HG03097 (cell line): Measurements from ENCODE around the gene ST6GALNAC3.
"Not testable (repeated sequence)": the region's sequence is repeated elsewhere in the genome, so short reads cannot be mapped to it uniquely, and the experiment has no call there.

Source experiments
- ATAC-seq: cut with Tn5 transposase; IDR thresholded peaks from one replicate; pipeline ENCODE4 v1.9.1; 2021; ENCODE audit not compliant: unreplicated experiment, low FRiP score

Gene ST6GALNAC3

DNA sequence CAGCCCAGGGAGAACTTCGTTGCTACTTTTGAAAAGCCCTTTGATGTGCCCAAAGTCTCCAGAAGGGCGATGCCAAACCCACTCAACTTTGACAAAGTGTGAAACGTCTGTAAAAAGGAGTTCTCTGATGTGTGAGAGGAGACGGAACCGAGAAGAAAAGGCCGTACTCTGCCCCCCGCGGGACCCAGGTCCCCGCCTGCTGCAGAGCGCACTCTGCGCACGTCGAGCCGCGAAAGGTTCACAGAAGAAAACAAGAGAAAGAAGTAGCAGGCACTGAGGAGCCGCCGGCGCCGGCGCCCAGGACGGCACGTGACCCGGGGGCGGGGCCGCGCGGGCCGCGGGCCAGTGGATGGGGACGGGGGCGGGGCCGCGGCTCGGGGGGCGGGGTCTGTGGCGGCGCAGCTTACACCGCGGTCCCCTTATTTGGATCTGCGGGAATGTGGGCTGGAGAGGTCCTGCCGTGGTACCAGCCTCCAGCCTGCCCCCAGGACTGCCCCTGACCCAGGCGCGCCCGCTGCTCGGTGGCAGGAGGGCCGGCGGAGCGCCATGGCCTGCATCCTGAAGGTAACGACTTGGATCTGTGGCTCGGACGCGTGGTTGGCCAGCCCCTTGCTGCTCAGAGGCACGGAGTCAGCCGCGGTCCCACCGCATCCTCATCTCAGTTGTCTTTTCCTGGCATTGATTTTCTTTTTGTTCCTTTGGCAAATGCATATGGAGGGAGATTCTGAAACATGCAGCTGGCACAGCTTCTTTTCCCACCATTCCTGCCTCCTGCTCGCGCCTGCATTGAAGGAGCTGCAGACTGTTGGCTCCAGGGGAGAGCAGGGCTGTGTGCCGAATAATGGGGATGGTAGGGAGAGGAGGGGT, at the start of gene ST6GALNAC3:
ST6GALNAC3 (plus strand) TSS at position 426 of the 867 bp plus-strand sequence.
- ATAC-seq, result peak; percentile 82

DNA sequence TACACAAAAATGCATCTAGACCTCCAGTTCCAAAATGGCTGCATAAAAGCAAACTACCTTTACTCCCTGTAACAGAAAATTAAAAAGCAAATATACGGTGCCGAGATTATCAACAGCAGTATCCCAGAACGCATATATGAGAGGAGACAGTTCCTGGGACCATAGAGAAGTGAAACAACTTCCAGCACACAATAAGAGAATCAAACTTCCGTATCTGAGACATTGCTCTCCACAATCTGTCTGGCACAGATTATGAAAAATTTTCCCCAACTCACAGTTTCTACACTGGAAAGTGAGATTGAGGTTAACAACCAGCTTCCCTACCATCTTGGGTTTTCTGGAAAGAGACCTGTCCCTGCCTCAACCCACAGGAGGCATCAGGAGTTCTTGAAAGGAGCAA, 47.2 kb upstream of the ST6GALNAC3 start:
- ATAC-seq, result no peak

DNA sequence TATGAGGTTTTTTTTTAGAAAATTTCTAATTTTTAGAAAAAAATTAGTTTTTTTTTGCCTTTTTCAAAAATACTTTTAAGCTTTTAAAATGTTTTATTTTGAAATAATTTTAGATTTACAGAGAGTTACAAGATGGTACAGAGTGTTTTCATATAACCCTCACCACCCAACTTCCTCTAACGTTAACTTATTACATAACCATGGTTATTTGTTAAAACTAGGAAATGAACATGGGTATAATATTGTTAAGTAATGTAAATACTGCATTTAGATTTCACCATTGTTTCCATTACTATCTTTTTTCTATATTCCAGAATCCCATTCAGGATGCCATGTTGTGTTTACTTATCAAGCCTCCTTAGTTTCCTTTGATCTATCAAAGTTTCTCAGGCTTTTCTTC, 45.2 kb upstream of the ST6GALNAC3 start:
- no peak for ATAC-seq

DNA sequence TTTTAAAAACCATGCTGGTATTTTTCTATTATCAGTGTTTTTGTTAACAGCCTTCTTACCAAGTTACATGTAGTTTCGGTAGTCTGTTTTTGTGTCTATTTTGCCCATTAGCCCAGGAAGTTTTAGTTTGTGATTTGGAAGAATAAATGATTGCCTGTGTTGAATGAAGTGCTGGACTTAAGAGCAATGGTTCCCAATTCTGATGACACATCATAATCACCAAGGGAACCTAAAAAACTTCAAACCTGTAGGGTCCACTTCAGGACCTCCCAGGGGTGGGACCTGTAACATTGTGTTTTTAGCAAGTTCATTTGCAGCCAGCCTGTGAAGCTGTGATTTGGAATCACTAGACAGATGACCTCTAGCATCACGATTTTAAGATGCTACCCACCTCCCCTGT, 43.0 kb upstream of the ST6GALNAC3 start:
- ATAC-seq, result no peak

DNA sequence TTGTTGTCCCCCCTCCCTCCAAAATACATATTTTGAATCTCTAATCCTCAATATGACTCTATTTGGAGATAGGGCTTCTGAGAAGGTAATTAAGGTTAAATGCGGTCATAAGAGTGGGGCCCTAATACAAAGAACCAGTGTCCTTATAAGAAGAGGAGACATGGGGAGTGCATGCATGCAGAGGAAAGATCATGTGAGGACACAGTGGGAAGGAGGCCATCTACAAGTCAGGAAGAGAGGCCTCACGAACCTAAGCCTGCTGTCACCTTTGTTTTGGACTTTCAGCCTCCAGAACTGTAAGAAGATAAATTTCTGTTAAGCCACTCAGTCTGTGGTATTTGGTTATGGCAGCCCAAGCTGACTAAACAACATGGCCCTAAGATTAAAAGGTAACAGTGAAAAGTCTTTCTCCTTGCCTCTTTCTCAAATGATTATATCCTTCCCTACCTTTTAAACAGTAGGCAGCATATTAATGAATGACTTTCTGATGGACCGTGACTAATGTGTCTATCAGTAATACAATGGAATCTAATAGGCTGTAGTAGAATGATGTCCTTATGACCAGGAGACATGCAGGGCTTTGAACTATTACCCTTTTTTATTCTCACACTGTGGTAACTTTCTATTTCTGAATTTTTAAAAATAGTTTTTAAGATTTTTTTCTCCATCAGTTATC, 40.6 kb upstream of the ST6GALNAC3 start:
- ATAC-seq, result no peak

DNA sequence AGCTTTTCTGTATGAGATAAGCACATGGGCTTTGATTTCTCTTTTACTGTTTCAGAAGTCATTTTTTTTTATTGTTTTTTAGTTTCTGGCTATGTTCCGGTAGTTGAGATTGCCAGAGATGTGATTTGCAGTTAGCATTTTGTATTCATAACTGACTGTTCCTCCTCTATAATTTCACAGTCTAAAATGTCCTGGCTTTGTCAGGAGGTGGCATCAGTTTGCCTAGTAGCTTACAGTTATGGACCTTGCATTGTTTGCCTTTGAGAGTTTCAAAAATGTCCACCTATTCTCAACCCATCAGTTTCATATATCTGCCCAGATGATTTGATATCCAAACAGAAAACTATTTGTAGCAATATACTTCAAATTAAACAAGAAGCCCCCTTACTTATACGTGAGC, 39.5 kb upstream of the ST6GALNAC3 start:
- no peak for ATAC-seq

DNA sequence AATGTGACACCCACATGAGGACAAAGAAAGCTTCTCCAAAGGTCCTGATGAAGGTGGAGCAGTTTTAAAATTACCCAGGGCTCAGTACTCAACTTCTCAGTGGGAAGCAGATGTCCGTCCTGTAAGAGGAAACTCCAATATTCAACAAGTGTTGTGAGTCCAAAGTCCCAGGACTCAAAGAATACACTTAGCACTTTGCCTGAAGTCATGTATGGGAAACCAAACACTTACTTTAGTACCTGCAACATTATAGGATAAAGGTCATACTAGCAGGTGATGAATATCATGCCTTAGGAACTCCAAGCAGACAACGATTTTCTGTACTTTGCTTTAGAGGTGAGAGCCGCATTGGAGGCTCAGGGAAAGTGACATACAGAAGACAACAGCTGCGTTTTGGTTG, 37.2 kb upstream of the ST6GALNAC3 start:
- no peak for ATAC-seq

DNA sequence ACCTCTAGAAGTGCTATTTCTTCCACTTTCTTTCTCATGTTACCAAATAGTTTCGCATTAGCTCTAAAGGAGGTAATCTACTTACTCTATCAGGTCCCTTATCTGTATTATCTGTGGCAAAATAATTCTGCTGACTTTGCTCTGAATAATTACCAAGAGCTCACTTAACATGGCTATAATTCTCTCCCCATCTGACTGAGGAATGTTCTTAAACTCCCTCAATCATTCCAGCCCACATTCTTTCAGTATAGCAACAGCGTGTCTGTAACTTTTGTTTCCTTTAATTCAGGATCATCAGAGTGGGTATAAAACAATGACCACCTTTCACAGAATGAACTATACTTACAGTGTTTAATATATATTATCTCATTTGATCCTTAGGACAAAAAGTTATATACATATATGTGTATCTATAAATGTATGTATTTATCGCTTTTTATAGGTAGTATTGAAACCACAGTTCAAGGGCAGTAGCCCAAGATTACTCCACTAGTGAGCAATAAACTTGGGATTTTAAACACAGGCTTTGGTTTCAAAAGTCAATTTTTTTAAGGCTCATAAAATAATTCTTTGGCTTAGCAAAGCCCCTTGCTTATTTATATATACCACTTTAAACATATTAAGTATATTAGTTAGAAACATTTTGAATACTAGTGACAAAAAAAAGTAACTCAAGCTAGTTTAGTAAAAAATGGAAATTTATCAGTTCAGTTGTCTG, 36.1 kb upstream of the ST6GALNAC3 start:
- ATAC-seq, result no peak

DNA sequence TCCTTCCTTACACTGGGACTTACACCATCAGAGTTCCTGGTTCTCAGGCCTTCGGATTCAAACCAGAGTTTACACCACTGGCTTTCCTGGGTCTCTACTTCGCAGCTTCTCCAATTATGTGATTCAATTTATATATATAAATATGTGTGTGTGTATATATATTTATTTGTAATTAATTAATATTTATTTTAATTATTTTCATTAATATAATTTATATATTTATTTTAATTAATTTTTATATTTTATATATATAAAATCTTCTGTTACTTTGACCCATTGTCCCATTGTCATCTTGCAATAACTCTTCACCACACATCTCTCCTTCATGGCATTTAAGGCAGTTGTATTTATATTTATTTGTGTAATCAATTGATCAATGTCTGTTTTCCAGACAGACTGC, 28.4 kb upstream of the ST6GALNAC3 start:
- ATAC-seq, result no peak

DNA sequence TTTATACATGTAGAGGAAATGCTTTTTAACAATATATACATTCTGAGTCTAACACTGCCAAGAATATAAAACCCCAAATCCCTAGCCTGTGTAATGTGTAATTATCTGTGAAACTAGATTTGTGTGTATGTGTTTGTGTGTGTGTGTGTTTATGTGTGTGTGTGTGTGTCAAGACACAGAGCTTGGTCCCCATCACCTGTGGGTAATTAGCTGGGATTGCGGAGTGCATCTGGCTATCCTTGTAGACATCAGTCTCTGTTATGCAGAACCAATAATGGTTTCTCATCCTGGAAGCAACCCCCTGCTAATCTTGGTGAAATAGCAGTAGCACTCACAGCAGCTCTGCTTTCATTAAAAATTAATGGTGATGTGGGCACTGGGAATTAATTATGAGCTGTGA, 26.3 kb upstream of the ST6GALNAC3 start:
- ATAC-seq, result no peak

DNA sequence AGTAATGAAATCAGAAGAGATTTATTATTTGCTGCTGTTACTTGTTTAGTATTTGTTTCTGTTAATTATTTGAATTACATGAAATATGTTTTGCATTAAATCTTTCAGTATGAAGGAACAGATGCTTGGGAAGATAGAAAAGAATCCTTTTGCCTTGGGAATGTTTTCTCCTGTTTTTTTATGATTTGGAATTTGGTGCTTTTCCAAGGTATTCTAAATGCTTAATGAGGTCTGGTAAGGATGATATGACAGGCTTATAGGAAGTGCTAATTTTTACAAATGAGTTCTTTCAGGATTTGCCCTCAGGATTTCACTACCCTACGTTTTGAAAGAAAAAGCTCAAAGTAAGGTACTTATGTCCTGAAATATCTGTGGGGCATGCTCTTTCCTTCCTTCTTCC, 25.6 kb upstream of the ST6GALNAC3 start:
- no peak for ATAC-seq

DNA sequence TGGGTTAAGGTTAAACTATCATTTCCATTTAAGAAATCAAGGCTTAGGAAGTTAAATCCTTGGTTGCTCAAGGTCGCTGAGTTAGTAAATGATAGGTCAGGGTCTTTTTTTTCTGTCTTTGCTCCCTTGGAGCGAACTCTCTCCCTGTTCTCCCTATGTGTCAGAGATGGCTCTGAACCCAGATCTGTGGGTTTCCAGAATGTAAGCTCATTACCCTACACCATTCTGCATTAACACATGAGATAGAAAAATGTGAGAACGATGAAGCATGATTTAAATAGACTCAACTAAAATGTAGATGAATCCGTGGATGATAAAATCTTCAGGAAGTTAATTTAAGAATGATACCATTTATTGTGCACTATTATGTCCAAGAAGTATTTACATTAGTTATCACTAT, 25.0 kb upstream of the ST6GALNAC3 start:
- ATAC-seq, result no peak

DNA sequence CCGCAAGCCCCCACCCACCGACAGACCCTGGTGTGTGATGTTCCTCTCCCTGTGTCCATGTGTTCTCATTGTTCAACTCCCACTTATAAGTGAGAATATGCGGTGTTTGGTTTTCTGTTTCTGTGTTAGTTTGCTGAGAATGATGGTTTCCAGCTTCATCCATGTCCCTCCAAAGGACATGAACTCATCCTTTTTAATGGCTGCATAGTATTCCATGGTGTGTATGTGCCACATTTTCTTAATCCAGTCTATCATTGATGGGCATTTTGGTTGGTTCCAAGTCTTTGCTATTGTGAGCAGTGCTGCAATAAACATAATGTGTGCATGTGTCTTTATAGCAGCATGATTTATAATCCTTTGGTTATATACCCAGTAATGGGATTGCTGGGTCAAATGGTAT, 24.5 kb upstream of the ST6GALNAC3 start:
- ATAC-seq, result not testable (repeated sequence)

DNA sequence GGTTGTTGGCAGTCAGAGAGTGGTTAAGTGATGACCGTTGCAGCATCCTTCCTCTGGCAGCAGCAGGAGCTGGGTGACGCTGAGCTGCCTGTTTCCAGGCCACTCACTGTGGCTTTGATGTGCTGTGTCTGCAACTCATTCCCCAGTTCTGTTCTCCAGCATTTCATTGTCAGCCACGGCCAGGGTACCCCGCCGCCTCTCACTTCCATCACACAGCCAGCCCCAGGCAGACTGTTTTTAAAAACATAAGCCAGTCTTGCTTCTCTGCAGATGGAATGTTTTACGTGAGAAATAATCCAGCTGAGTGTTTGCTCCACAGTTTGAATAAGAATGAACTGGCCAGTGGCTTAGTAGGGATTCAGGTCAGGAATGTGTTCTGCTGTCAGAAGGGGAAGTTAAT, 21.5 kb upstream of the ST6GALNAC3 start:
- no peak for ATAC-seq

DNA sequence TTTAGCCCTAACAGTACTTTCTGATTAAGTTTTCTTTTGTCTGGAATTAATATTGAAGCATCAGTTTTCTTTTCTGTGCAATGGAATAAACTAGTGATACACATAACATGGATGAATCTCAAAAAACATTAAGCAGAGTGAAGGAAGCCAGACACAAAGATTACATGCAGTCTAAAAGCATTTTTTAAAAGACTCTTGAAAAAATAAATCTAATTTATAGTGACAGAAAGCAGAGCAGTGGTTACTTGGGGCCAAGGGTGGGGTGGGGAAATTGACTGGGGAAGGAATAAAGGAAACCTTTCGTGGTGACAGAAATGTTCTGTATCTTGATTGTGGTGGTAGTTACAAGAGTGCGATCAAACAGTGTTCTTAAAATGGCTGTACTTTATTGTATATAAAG, 20.2 kb upstream of the ST6GALNAC3 start:
- ATAC-seq, result no peak

DNA sequence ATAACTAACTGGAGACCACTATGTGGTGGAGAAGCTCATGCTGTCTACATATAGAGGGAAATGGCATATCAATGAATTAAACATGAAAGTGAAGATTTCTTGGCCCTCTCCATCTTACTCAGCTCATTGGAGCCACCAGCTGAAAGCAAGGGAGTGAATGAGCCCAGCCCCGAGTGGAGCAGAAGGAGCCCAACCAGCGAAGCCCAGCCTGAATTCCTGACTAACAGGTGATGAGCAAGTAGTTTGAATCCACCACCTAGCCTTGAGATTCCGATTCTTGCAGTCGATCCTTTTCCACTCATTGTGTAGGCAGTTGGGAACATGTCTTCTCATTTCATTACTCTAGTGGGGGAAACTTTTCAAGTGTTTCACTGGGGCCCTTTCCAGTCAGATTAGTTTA, 18.6 kb upstream of the ST6GALNAC3 start:
- ATAC-seq, result no peak

DNA sequence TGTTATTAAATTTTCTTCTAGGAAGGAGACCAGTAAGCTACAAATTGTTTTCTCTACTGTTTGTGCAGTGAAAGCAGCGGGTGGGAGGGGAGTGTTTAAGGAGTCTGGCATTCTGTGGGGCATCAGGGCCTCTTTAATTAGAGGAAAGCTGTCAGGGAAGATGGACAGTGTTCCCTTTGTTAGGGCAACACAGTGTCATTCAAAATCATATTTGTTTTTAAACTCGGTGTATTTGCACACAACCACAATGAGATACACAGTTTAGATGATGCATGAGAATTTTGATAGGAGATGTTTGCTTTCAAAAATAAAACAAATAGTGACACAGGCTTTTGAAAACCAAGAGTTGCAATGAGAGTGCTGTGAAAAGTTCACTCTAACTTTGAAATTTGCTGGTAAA, 15.1 kb upstream of the ST6GALNAC3 start:
- no peak for ATAC-seq

DNA sequence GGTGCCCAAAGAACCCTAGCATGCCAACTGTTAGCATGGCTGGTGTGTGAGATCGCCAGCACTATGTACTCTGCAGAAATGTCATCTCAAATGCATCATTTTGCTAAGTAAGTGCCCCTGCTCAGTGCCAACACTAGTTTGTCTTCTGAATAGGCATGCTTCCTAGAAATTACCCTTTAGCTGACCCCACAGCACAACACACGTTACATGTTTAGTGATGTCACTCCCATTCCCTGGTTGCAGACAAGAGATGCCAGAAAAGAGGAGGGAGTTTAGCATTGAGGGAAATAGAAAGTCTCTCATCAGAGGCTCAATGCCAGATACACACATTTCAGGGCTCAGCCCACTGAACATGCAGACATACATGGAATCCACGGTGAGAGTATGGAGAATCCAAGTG, 9.3 kb upstream of the ST6GALNAC3 start:
- no peak for ATAC-seq

DNA sequence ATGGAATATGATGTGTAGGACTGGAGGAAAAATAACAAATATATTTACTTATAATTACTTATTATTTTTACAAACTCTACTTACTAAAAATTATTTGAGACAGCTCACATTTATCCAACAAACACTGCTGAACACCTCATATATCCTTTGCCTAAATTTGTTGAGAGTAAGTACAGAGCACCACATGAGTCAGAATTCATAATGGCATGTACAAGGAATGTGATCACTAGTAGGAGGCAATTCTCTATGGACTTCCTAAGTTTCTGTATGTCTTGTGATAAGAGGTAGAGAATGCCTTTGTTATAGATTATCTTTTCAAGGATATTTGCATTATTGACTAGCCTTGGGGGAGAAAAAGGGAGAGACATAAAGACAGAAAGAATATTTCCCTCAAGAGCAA, 8.2 kb upstream of the ST6GALNAC3 start:
- no peak for ATAC-seq

DNA sequence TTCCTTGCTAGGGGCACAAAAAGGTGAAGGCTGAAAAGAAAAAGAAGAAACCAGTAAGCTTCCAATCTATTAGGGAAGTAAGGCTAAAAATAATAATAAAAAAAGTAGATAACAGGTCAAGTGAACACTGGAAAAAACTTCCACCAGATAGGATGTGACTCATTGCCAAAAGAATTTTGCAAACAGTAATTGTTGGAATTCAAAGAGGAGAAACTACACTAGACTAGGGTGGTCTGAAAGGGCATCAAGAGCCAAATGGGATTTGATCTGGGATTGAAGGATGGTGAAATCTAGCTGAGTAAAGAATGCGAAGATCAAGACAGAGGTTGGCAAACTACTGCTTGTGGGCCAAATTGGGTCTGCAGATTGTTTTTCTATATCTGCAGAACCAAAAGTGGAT, 6.0 kb upstream of the ST6GALNAC3 start:
- ATAC-seq, result no peak

DNA sequence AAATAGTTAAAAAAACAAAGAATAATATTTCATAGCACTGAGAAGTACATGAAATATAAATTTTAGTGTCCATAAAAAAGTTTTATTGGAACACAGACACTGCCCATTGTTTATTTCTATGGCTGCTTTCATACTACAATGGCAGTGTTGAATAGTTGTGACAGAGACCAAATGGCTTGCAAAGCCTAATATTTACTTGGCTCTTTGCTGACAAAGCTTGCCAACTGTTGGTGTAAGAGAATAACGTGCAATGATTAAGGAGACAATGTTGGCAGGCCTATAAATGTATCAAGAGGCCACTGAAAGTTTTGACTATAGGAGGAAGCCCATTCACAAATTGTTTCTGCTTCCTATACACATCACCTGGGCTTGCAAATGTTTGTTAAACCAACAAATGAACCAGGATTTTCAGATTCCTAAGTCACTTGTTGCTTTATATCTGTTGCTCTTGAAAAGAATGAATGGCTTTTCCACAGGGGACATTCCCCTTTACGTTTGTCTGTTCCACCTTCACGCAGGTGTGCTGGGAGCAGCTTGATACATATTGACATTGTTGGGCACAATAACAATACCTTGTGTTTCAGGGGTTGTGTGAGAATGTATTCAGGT, 5.5 kb upstream of the ST6GALNAC3 start:
- ATAC-seq, result no peak
